K562 (cell line): ENCODE results near the gene BECN2.

Source experiments
- HCFC1 ChIP-seq: IDR thresholded peaks from 2 replicates; pipeline ENCODE4 v1.6.1; 2012; ENCODE audit warnings: low read depth, low read length, improper control_type of control experiment
- POLR2A ChIP-seq: fragments of 450-650 bp; conservative IDR thresholded peaks from 2 replicates; pipeline ENCODE4 v1.6.1; 2016

DNA sequence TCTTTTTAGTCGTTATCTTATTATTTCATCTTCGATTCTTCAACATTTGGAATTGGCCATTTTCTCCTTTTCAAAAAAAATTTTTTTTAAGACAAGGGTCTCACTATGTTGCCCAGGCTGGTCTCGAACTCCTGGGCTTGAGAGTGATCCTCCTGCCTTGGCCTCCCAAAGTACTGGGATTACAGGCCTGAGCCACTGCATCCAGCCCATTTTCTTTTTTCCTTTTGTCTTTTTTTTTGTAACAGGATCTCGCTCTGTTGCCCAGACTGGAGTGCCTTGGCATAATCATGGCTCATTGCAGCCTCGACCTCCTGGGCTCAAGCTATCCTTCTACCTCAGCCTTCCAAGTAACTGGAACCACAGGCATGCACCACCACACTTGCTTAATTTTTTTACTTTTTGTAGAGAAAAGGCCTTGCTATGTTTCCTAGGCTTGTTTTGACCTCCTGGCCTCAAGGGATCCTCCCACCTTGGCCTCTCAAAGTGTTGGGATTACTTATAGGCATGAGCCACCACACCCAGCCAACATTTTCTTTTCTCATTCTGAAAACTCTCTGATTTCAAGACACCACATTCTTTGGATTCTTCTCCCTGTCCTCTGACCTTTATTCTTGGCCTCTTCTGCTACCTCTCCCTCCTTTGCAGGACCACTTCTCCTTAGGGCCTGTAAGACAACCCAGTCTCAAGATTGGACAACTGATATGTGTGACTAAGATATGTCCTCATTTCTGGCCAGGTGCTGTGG lies 47.4 kb downstream of the BECN2 start:
- TF ChIP-seq HCFC1, result no peak
- TF ChIP-seq POLR2A, result no peak
